GM19372 (cell line): ENCODE measurements around the gene RABGAP1L.
"Not testable (repeated sequence)": the region's sequence is repeated elsewhere in the genome, so short reads cannot be mapped to it uniquely, and the experiment has no call there.

Experiments used
- ATAC-seq: cut with Tn5 transposase; IDR thresholded peaks from one replicate; pipeline ENCODE4 v1.9.1; 2021; ENCODE audit warnings: mild to moderate bottlenecking, low read depth, moderate library complexity; ENCODE audit not compliant: unreplicated experiment

The RABGAP1L gene

GRCh38 chr1:174999216-174999935 is 840.1 kb downstream of the RABGAP1L start:
- ATAC-seq, result peak; percentile 74

GRCh38 chr1:174999936-175000696 is 840.8 kb downstream of the RABGAP1L start, which contains the start of gene CACYBP:
Gene CACYBP, plus strand, starts transcription at chr1:174999947. Its CDS starts 234 bp downstream, at chr1:175000181.
- ATAC-seq, result peak; percentile 1

- ATAC-seq, result no peak
Observed at GRCh38 chr1:175000697-175001187, 841.4 kb downstream of the RABGAP1L start.

- no peak for ATAC-seq
Observed at GRCh38 chr1:175002910-175003517, 843.7 kb downstream of the RABGAP1L start.

GRCh38 chr1:175003521-175003920 is 844.2 kb downstream of the RABGAP1L start:
- ATAC-seq, result no peak

GRCh38 chr1:175005085-175005783 is 845.9 kb downstream of the RABGAP1L start:
- ATAC-seq, result no peak

- no peak for ATAC-seq
Observed at GRCh38 chr1:175009532-175009931, 850.2 kb downstream of the RABGAP1L start.

- no peak for ATAC-seq
Observed at GRCh38 chr1:175013445-175013844, 854.1 kb downstream of the RABGAP1L start.

- ATAC-seq, result no peak
Observed at GRCh38 chr1:175015243-175015642, 855.9 kb downstream of the RABGAP1L start.

- ATAC-seq, result no peak
Observed at GRCh38 chr1:175019524-175019923, 860.2 kb downstream of the RABGAP1L start.

- peak; percentile 82 for ATAC-seq
Observed at GRCh38 chr1:175023043-175023921, 864.0 kb downstream of the RABGAP1L start, which contains the start of gene MRPS14. Gene MRPS14, minus strand, starts transcription at chr1:175023425. Its CDS starts 17 bp downstream, at chr1:175023408.

GRCh38 chr1:175023922-175024242 is 864.6 kb downstream of the RABGAP1L start:
- not testable (repeated sequence) for ATAC-seq

- ATAC-seq, result no peak
Observed at GRCh38 chr1:175024773-175025172, 865.5 kb downstream of the RABGAP1L start.

- ATAC-seq, result no peak
Observed at GRCh38 chr1:175033953-175034352, 874.6 kb downstream of the RABGAP1L start.

GRCh38 chr1:175034775-175035174 is 875.5 kb downstream of the RABGAP1L start:
- no peak for ATAC-seq

GRCh38 chr1:175035865-175036264 is 876.5 kb downstream of the RABGAP1L start:
- ATAC-seq, result no peak

- no peak for ATAC-seq
Observed at GRCh38 chr1:175036476-175036875, 877.2 kb downstream of the RABGAP1L start.

- no peak for ATAC-seq
Observed at GRCh38 chr1:175037416-175037815, 878.1 kb downstream of the RABGAP1L start.

- ATAC-seq, result no peak
Observed at GRCh38 chr1:175040324-175040879, 881.1 kb downstream of the RABGAP1L start.
